Body of pancreas (tissue), 4 donors: ENCODE results near the gene MED17.

Experiments used
- POLR2A ChIP-seq, 3 donors: fragments of 450-650 bp; IDR thresholded peaks; one replicate each; pipeline ENCODE4 v1.6.1; 2016; ENCODE audit warnings: antibody characterized with exemption in 3 of 3, mild to moderate bottlenecking in 2 of 3
- TF ChIP-seq, protein P1 (sequence below), 7 experiments: fragments of 450-650 bp in 4 of 7; fragments of 200-600 bp in 3 of 7; sonication (generic) in 3 of 7; IDR thresholded peaks; one replicate each; pipeline ENCODE4 v1.5.1; 2016 to 2019; ENCODE audit warnings: antibody characterized with exemption in 7 of 7

DNA sequence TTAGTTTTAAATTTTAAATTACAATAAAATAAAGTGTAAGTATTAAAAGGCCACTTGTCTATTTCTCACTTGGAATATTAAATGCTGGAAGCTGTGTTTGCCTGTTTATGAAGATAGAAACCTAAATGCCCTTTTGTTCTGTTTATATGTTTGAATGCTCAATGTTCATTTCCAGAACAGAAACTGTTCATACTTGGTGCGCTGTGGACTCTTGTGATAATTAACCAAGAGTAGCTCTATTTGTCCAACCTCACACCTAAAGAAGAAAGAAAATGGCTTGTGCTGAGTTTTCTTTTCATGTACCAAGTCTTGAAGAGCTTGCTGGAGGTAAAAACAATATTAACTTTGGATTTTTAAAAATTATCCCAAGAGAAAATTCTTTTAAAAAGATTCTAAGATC lies 37.0 kb upstream of the MED17 start:
- TF ChIP-seq, protein P1, sequence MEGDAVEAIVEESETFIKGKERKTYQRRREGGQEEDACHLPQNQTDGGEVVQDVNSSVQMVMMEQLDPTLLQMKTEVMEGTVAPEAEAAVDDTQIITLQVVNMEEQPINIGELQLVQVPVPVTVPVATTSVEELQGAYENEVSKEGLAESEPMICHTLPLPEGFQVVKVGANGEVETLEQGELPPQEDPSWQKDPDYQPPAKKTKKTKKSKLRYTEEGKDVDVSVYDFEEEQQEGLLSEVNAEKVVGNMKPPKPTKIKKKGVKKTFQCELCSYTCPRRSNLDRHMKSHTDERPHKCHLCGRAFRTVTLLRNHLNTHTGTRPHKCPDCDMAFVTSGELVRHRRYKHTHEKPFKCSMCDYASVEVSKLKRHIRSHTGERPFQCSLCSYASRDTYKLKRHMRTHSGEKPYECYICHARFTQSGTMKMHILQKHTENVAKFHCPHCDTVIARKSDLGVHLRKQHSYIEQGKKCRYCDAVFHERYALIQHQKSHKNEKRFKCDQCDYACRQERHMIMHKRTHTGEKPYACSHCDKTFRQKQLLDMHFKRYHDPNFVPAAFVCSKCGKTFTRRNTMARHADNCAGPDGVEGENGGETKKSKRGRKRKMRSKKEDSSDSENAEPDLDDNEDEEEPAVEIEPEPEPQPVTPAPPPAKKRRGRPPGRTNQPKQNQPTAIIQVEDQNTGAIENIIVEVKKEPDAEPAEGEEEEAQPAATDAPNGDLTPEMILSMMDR (IDR thresholded peaks at IDR 0.05): no peak
- no peak for TF ChIP-seq POLR2A (IDR thresholded peaks at IDR 0.05)
